Right lobe of liver (tissue), 4 donors: ENCODE measurements around the gene UNC79.

Experiments
- CTCF ChIP-seq, 4 donors: fragments of 200-600 bp in 3 of 4; fragments of 450-650 bp in 1 of 4; IDR thresholded peaks; one replicate each; pipeline versions ENCODE4 v1.5.1 to v1.8.0; 2016 to 2022; ENCODE audit warnings: antibody characterized with exemption in 4 of 4, mild to moderate bottlenecking in 2 of 4
- POLR2A ChIP-seq: fragments of 450-650 bp; IDR thresholded peaks from one replicate; pipeline ENCODE4 v1.6.1; 2017; ENCODE audit warnings: antibody characterized with exemption, mild to moderate bottlenecking
- donor health status: DM: no; HTN: no; CAD: no.
- donor health status: DM: no; HTN: no; CAD: no.
- donor health status: DM: no; HTN: yes; CAD: no.

GRCh38 chr14:93727917-93728650, 297.3 kb downstream of the UNC79 start:
- no peak for TF ChIP-seq CTCF (IDR thresholded peaks at IDR 0.05)
- TF ChIP-seq POLR2A, result no peak
